Measurements from ENCODE around the gene CTNNA3.

CTNNA3 gene

GRCh38 chr10:66162560-66163143, 1533.3 kb downstream of the CTNNA3 start:
- no peaks in the 10 kb centered on the region for H3K9me3 ChIP-seq

DNA sequence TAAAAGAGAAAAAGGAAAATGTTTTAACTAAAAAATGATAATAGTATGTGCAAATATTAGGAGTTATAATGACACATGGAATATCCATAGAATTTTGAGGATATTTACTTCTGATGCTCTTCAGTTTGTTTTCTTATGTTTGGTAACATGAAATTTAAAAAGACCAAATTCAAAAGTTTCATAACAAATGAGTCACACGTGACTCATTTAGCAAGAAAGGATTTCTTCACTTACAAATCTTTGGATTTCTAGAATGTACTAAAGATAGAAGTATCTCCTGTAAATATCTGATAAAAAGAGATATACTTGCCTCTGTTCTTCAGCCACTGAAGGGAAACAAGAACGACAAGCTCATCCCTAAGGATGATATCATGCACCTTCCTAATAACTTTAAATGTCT, 1544.6 kb downstream of the CTNNA3 start:
- no peak overlapping the region for H3K4me3 ChIP-seq (ENCODE audit: low read depth in 1 of 2, low read length in 1 of 2)
- TF ChIP-seq, protein P1, sequence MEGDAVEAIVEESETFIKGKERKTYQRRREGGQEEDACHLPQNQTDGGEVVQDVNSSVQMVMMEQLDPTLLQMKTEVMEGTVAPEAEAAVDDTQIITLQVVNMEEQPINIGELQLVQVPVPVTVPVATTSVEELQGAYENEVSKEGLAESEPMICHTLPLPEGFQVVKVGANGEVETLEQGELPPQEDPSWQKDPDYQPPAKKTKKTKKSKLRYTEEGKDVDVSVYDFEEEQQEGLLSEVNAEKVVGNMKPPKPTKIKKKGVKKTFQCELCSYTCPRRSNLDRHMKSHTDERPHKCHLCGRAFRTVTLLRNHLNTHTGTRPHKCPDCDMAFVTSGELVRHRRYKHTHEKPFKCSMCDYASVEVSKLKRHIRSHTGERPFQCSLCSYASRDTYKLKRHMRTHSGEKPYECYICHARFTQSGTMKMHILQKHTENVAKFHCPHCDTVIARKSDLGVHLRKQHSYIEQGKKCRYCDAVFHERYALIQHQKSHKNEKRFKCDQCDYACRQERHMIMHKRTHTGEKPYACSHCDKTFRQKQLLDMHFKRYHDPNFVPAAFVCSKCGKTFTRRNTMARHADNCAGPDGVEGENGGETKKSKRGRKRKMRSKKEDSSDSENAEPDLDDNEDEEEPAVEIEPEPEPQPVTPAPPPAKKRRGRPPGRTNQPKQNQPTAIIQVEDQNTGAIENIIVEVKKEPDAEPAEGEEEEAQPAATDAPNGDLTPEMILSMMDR (IDR thresholded peaks at IDR 0.05): no peak
- H3K4me1 ChIP-seq (ENCODE audit: control insufficient read depth in 1 of 2, insufficient read depth in 1 of 2, low read depth in 1 of 2, low read length in 1 of 2): no peaks in the 10 kb centered on the region
- H3K9me3 ChIP-seq: no peaks in the 10 kb centered on the region
- no peaks in the 10 kb centered on the region for H3K36me3 ChIP-seq
- no peaks in the 10 kb centered on the region for H3K27me3 ChIP-seq
- H3K27ac ChIP-seq: no peak overlapping the region

More at GRCh38 chr10:66162560-66163143, 1533.3 kb downstream of the CTNNA3 start:
- Histone ChIP-seq H3K27ac (no peak overlapping the region), H3K27me3 (no peaks in the 10 kb centered on the region), H3K36me3 (no peaks in the 10 kb centered on the region), H3K4me1 (ENCODE audit: control insufficient read depth in 1 of 2, insufficient read depth in 1 of 2, low read depth in 1 of 2, low read length in 1 of 2) (no peaks in the 10 kb centered on the region), H3K4me3 (ENCODE audit: low read depth in 1 of 2, low read length in 1 of 2) (no peak overlapping the region)
- TF ChIP-seq, protein P1 (IDR thresholded peaks at IDR 0.05): no peak

- no peak overlapping the region for H3K27ac ChIP-seq
- no peak overlapping the region for H3K4me3 ChIP-seq (ENCODE audit: low read depth in 1 of 2, low read length in 1 of 2)
- H3K27me3 ChIP-seq: no peaks in the 10 kb centered on the region
- no peaks in the 10 kb centered on the region for H3K4me1 ChIP-seq (ENCODE audit: control insufficient read depth in 1 of 2, insufficient read depth in 1 of 2, low read depth in 1 of 2, low read length in 1 of 2)
- H3K9me3 ChIP-seq: no peaks in the 10 kb centered on the region
- no peaks in the 10 kb centered on the region for H3K36me3 ChIP-seq
- TF ChIP-seq, protein P1 (IDR thresholded peaks at IDR 0.05): no peak
These were observed 1547.7 kb downstream of the CTNNA3 start for GRCh38 chr10:66148312-66148711.

DNA sequence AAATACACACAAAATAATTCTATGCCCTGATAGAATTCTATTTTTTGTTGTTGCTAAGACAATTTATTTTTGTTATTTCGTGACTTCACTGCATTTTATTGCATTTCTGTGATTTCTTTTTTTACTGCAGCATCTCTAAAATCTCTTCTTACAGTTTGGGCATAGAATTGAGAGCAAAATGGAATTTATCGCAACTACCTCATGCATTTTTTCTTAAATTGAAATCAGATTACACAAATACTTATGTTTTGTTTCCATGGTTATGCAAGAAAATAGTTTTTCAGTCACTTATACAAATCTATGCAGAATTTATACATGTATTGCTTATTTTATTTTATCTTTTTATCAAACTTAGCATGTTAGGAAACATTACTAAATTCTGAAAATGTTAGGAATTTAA, 1552.0 kb downstream of the CTNNA3 start:
- H3K4me3 ChIP-seq (ENCODE audit: low read depth in 1 of 2, low read length in 1 of 2): no peak overlapping the region
- no peaks in the 10 kb centered on the region for H3K9me3 ChIP-seq
- H3K36me3 ChIP-seq: no peaks in the 10 kb centered on the region
- H3K4me1 ChIP-seq (ENCODE audit: control insufficient read depth in 1 of 2, insufficient read depth in 1 of 2, low read depth in 1 of 2, low read length in 1 of 2): no peaks in the 10 kb centered on the region
- TF ChIP-seq, protein P1 (IDR thresholded peaks at IDR 0.05): no peak
- H3K27me3 ChIP-seq: no peaks in the 10 kb centered on the region
- no peak overlapping the region for H3K27ac ChIP-seq

DNA sequence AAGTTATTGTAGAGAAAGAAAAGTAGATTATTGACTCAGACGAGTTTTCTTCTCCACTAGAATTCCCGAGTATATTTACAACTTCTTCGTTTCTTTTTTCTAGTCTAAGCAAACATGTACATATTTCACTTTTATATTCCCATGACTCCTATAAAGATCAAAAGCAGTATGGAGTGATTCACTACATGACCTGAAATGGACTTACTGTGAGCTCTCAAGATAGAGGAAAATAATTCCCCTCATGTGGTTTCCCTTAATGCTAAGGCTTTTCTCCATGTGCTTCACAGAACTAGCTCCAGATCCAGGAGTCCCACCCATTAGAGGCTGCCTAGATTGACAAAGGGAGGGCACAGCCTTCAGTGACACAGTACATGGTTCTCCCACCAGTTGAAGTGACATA, 1593.2 kb downstream of the CTNNA3 start:
- TF ChIP-seq, protein P1 (IDR thresholded peaks at IDR 0.05): no peak
- H3K36me3 ChIP-seq: no peaks in the 10 kb centered on the region
- no peak overlapping the region for H3K4me3 ChIP-seq (ENCODE audit: low read depth in 1 of 2, low read length in 1 of 2)
- H3K4me1 ChIP-seq (ENCODE audit: control insufficient read depth in 1 of 2, insufficient read depth in 1 of 2, low read depth in 1 of 2, low read length in 1 of 2): no peaks in the 10 kb centered on the region
- H3K9me3 ChIP-seq: no peaks in the 10 kb centered on the region
- no peaks in the 10 kb centered on the region for H3K27me3 ChIP-seq
- no peak overlapping the region for H3K27ac ChIP-seq
